Dendritic cell treated with granulocyte-macrophage colony-stimulating factor and Interleukin-4, amounts not matched to agents 40 ng/mL and 50 ng/mL, for 4 days (primary cell): ENCODE measurements around the gene RTN4RL2.

Experiments used
- H3K27ac Mint-ChIP-seq: one replicate; pipeline ENCODE4 v1.8.0; 2022; ENCODE audit warnings: mild to moderate bottlenecking, mixed read lengths
- H3K27me3 Mint-ChIP-seq: one replicate; pipeline ENCODE4 v1.8.0; 2022; ENCODE audit warnings: mild to moderate bottlenecking, mixed read lengths
- H3K36me3 Mint-ChIP-seq: one replicate; pipeline ENCODE4 v1.8.0; 2022; ENCODE audit warnings: low read depth, mixed read lengths
- H3K4me1 Mint-ChIP-seq: one replicate; pipeline ENCODE4 v1.8.0; 2022; ENCODE audit warnings: low read depth, mixed read lengths
- H3K4me3 Mint-ChIP-seq: one replicate; pipeline ENCODE4 v1.8.0; 2022; ENCODE audit warnings: mild to moderate bottlenecking, moderate library complexity, mixed read lengths
- H3K9me3 Mint-ChIP-seq: one replicate; pipeline ENCODE4 v1.8.0; 2022; ENCODE audit warnings: mixed read lengths
- intact Hi-C: fragments of 100-400 bp; cut with micrococcal nuclease; formaldehyde crosslinking; loops from one replicate; pipeline ENCODE4 v1.15.0; 2022

RTN4RL2 gene

DNA sequence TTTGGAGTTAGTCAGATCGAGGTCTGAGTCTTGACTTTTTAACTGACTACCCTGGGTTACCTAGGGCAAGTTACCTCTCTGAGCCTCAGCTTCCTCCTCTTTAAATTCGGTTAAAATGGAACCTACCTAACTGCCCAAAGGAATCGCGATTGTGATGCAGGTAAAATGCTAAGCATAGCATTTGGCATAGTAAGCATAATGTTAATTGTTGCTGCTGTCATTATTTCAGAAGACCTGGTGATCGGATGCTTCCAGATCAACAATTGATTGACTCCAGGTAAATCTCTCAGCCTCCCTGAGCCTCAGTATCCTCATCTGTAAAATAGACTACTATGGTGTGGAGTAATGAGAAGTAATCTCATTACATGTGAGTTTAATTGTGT lies 55.7 kb downstream of the RTN4RL2 start:
- Mint-ChIP-seq H3K9me3 (no peaks in the 10 kb centered on the region), H3K4me1 (peaks cover 35% of the 10 kb centered on the region), H3K4me3 (peak overlapping the region; percentile 99), H3K27me3 (peaks cover 19% of the 10 kb centered on the region), H3K27ac (peak overlapping the region; percentile 77), H3K36me3 (peaks cover 14% of the 10 kb centered on the region)
- intact Hi-C loops: no loop called here

DNA sequence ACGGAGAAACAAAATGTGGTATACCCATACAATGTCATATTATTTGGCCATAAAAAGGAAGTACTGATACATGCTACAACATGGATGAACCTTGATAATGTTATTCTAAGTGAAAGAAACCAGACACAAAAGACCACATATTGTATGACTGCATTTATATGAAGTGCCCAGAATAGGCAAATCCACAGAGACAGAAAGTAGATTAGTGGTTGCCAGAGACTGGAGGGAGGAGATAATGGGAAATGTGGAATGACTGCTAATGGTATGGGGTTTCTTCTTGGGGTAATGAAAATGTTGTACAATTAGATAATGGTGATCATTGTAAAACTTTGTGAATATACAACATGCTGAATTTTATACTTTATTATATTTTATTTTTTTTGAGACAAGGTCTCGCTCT lies 60.8 kb downstream of the RTN4RL2 start:
- no peak overlapping the region for H3K27ac Mint-ChIP-seq
- intact Hi-C loops: no loop called here

DNA sequence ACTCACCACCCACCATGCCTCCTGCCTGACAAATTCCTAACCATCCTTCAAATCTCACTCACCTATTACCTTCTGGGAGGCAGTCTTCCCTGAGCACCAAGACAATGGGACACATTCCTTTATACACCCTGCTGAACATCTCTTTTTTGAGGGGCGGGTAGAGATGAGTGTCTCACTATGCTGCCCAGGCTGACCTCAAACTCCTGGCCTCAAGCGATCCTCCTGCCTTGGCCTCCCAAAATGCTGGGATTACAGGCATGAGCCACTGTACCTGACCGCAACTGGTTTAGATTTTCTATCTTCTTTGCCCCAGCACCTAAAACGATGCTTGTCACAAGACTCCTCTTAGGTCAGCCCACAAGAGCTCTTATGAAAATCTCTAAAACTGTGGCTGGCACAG lies 63.1 kb downstream of the RTN4RL2 start:
- Mint-ChIP-seq H3K9me3 (no peaks in the 10 kb centered on the region), H3K27me3 (no peaks in the 10 kb centered on the region), H3K4me3 (no peak overlapping the region), H3K4me1 (peaks cover 6% of the 10 kb centered on the region), H3K27ac (no peak overlapping the region), H3K36me3 (peaks cover 23% of the 10 kb centered on the region)
- intact Hi-C loops: loop anchor here (1.0 kb wide), 1 partner anchor 27 kb away; no protein-coding TSS in a partner anchor

More for the DNA sequence above, 60.8 kb downstream of the RTN4RL2 start:
- H3K36me3 Mint-ChIP-seq: peaks cover 6% of the 10 kb centered on the region
- peaks cover 3% of the 10 kb centered on the region for H3K27me3 Mint-ChIP-seq
- no peak overlapping the region for H3K4me3 Mint-ChIP-seq
- H3K9me3 Mint-ChIP-seq: no peaks in the 10 kb centered on the region
- peaks cover 14% of the 10 kb centered on the region for H3K4me1 Mint-ChIP-seq
